Articular chondrocyte of knee joint (primary cell): ENCODE results near the gene SMIM13. TPM values are rescaled to one million over a fixed set of nuclear protein-coding genes. Genes with fewer than 3 reads are reported as not detected.

ENCODE experiments used
- small RNA-seq: library from RNA; depleted of rRNA; stranded (forward); fragments of <200 nt; gene quantifications from one replicate; pipeline ENCODE3, GENCODE V24; 2012
- total RNA-seq: library from RNA; depleted of rRNA; stranded (reverse); fragments of >200 nt; gene quantifications from 2 replicates; pipeline ENCODE4 v1.2.3, GENCODE V29; 2012

SMIM13 gene
- 5.5 and 6.2 TPM in 2 replicates for total RNA-seq

DNA sequence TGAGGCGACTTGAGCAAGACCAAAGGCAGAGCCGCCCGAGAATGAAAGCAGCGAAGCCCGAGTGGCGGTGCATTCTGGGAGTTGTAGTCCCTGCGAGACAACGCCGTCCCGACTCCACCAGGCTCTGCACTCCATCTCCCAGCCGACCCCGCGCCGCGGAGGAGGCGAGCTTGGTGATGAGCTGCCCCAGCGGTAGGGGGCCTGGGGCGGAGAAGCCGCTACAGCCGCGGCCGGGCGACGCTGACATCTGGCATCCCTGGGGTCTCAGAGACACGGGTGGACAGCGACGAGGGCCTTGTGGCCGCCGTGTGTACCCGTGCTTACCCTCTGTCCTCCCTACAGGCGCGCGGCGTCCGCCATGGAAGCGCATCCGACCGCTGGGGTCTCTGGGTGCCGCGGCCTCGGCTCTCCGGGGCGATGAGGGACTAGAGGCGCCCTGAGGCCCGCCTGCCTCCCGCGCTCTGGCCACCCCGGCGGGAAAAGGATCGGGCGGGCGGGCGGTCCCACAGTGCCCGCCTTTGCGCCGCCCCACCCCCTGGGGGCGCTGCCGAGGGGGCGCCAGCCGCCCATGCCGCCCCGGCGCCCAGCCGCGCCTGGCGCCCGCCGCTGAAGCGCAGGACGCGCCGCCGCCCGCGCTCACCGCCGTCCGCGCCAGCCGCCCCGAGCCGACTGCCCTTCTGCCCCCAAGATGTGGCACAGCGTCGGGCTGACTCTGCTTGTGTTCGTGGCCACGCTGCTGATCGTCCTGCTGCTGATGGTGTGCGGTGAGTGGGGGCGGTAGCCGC is at the start of gene SMIM13:
TSS of gene SMIM13 (plus strand) at position 209 of the 785 bp plus-strand sequence. CDS start at position 689, 480 bp downstream.

DNA sequence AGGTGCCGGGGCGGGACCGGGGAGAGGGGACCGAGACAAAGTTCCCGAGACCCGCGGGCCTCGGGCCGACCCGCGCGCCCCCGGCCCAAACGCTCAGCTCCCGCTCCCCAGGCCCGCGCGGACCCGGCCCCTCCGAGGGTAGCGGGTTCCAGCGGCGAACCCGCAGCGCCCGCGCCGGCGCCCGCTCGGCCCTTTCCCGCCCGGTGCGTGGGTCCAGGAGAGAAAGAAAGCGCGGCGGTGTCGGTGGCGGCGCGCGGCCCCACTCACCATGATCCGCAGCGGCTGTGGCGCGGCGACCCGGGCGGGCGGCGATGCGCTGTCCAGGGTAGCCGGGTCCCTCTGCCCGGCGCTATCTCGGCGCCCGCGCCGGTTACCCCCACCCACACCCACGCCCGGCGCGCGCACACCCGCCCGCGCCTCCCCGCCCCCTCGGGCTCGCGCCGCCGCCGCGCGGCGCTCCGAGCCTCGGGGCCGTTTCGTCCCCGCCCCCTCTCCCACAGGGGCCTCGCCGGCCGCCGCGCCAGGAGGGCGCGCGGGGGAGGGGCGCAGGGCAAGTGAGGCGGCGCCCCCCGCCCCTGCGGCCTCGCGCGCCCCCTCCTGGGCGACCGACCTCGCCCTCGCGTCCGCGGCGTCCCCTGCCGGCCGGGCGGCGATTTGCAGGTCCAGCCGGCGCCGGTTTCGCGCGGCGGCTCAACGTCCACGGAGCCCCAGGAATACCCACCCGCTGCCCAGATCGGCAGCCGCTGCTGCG is 49.5 kb upstream of the SMIM13 start, which contains the start of gene ELOVL2:
TSS of gene ELOVL2 (minus strand) at position 345 of the 751 bp plus-strand sequence. CDS start at position 270, 75 bp downstream.

DNA sequence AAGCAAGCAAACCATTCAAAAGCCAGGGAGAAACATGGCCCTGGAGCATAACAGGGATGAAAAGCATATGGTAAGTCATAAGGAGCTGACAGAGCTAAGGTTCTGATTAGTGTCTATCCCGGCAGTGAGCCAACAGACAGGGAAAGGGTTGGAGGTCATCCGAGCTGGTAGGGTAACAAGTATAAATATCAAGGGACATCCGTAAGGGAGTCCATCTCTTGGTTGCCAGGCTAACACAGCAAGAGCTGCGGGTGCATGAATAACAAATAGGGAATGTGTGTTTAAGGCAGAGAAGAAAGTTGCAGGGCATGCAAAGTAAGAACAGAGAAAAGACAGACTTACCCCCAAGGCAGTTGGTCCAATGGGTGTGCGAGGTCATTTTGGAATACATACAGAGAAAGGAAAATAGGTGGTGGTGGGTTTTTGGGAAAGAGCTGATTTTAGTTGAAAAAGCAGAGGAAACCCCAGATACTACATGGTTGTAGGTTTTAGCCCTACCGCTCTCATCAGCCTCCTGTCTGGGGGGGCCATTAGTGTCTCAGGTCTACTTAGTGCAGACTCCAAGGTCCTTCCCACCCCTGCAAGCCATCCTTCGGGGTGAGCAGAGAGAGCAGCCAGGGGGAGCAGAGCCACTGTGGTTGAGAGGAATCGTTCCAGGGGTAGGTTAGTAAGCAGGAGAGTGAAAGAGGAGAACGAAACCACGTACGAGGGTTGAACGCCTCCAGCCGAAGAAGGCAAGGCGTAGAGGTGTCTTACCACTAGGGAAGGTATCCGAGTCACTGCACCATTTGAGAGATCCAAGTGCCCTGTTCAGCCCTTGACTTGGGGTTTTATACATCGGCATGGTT is 17.5 kb downstream of the SMIM13 start, which contains the start of gene ERVFRD-1:
TSS of gene ERVFRD-1 (minus strand) at position 805 of the 848 bp plus-strand sequence. CDS start 6,415 bp downstream, outside the sequence.

Small RNAs within 50 kb of the gene (small RNA-seq; reads per million reads assigned to genes)
- gene AL136139.1: not detected

Other genes with a start within 250 kb of the SMIM13 start
- not detected in 2 replicates for gene GCM2, start 211.8 kb upstream of the SMIM13 start, total RNA-seq
- gene SYCP2L, start 206.8 kb upstream of the SMIM13 start, total RNA-seq: 0.13 and 0.43 TPM in 2 replicates
- gene ELOVL2, start 49.5 kb upstream of the SMIM13 start, total RNA-seq: 0.13 and 0.22 TPM in 2 replicates
- gene ERVFRD-1, start 17.9 kb downstream of the SMIM13 start, total RNA-seq: not detected in 2 replicates
- 2.6 and 3.4 TPM in 2 replicates for gene NEDD9, start 138.8 kb downstream of the SMIM13 start, total RNA-seq